GM12872 (cell line): ENCODE measurements around the gene MCTP2.

Experiments
- TF ChIP-seq, protein P1 (sequence below): IDR thresholded peaks from 3 replicates; pipeline ENCODE4 v1.5.1; 2011; ENCODE audit warnings: low read depth, mild to moderate bottlenecking, low read length, moderate library complexity; ENCODE audit not compliant: insufficient read depth

The MCTP2 gene

DNA sequence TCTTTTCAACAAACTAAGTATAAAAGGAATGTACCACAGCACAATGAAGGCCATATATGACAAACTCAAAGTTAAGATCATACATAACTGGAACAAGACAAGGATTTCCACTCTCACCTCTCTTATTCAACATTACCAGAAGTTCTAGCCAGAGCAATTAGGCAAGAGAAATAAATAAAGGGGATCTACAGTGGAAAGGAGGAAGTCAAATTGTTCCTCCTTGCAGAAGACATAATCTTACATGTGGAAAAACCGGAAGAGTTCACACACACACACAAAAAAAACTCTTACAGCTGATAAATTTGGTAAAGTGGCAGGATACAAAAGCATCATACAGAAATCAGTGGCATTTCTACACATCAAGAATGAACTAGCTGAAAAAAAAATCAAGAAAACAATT is 277.9 kb downstream of the MCTP2 start:
- TF ChIP-seq, protein P1, sequence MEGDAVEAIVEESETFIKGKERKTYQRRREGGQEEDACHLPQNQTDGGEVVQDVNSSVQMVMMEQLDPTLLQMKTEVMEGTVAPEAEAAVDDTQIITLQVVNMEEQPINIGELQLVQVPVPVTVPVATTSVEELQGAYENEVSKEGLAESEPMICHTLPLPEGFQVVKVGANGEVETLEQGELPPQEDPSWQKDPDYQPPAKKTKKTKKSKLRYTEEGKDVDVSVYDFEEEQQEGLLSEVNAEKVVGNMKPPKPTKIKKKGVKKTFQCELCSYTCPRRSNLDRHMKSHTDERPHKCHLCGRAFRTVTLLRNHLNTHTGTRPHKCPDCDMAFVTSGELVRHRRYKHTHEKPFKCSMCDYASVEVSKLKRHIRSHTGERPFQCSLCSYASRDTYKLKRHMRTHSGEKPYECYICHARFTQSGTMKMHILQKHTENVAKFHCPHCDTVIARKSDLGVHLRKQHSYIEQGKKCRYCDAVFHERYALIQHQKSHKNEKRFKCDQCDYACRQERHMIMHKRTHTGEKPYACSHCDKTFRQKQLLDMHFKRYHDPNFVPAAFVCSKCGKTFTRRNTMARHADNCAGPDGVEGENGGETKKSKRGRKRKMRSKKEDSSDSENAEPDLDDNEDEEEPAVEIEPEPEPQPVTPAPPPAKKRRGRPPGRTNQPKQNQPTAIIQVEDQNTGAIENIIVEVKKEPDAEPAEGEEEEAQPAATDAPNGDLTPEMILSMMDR: no peak

DNA sequence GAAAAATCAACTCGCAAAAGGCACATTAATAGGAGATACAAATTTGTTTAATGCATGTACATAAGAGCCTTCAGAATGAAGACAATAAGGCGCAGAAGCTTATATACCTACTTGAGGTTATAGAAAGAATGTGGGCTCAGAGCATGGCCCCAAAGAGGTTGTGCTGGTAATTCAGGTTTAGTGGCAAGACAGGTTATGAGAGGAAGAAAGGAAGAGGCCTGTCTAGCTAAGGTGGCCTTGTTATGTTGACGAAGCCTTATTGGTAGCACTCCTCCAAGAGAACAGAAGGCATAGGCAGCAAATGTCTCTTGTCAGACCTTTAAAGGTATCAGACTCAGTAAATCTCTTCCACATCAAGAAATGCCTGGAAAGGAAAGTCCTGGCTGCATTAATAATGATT is 290.8 kb downstream of the MCTP2 start:
- TF ChIP-seq, protein P1: no peak

DNA sequence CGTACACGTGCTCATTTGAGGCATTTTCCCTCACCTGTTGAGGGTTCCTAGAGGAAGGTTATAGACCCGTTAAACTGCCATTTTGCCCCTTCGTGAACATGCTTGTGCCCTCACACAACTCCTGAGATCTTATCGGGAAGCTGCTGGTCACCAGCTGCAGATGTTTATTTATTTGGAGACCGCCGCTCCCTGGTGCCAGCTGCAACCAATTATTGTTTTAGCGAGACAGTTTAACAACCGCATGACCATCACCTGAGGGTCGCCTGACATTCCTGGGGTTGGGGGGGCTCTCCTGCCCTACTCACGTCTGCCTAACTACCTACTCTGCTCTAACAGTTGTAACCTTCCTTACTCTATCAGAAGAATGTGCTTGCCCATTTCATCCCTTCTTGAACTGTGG is 292.5 kb downstream of the MCTP2 start:
- TF ChIP-seq, protein P1: no peak

DNA sequence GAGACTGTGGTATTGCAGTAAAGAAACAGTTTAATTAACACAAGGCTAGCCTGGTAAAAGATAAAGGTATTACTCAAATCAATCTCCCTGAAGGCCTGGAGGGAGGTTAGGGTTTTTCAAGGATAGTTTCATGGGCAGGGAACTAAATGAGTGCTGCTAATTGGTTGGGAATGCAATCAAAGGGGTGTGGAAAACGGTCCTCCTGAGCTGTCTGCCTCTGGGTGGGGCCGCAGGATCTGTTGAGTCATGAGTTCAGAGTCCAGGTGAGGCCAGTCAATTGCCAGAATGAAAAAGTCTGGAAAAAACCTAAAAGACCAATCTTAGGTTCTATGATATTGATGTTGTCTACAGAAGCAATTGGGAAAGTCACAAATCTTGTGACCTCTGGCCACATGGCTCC is 293.2 kb downstream of the MCTP2 start:
- TF ChIP-seq, protein P1: no peak

DNA sequence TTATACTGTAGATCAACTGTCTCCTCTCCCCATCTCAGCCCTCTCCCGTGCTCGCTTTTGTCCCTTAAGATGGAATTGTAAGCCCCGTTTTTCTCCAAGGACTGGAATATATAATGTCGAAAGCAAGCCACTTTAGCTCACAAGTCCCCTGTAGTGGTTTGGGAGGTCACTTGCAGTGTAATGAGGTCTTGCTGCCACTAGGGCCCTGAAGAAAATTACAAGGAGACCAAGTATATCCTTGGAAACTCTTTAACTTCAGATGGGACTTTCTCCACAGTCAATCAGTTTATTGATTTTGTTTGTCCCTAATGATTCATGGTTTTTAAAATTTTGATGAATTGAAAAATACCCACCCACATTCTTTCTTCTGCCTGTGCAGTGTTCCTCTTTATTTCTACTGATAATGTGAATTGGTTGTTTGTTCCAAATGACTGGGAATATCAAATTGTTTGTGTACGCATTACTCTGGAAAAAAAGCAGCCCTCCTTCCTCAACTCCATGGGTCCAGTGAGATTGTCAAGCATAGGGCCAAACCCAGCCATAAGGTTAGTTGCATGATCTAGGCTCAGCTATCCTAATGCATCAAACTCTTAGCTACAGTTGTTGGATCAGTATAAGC is 294.8 kb downstream of the MCTP2 start:
- TF ChIP-seq, protein P1: peak; percentile 65

DNA sequence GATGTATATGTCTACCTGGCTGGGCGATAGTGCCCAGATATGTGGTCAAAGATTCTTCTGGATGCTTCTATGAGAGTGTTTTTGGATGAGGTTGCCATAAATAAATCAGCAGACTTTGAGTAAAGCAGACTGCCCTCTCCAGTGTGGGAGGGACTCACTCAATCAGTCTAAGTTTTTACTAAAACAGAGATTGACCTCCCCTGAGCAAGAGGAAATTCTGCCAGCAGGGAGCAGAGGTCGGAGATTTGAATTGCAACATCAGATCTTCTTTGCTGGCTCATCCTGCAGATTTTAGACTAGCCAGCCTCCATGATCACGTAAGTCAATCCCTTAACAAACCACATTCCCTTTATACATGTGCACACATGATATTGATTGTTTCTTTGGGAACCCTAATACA is 300.9 kb downstream of the MCTP2 start:
- TF ChIP-seq, protein P1: no peak
